WI38 (cell line): ENCODE measurements around the gene PTK6.

Source experiments
- H3K4me3 ChIP-seq: 2 replicates; pipeline ENCODE4 v1.5.1; 2011; ENCODE audit warnings: low read depth, mild to moderate bottlenecking, control low read depth, low read length
- CTCF ChIP-seq: IDR thresholded peaks from 2 replicates; pipeline ENCODE4 v1.5.1; 2012; ENCODE audit warnings: low read depth, mild to moderate bottlenecking, control low read depth, low read length

PTK6 gene

GRCh38 chr20:63553251-63553932 lies 16.2 kb upstream of the PTK6 start:
- peak overlapping the region; percentile 66 for H3K4me3 ChIP-seq
- no peak for TF ChIP-seq CTCF

GRCh38 chr20:63552481-63553249 lies 15.5 kb upstream of the PTK6 start:
- TF ChIP-seq CTCF = no peak
- H3K4me3 ChIP-seq = no peak overlapping the region

GRCh38 chr20:63551068-63551467 lies 13.9 kb upstream of the PTK6 start:
- H3K4me3 ChIP-seq = no peak overlapping the region
- TF ChIP-seq CTCF = no peak

- no peak for TF ChIP-seq CTCF
- no peak overlapping the region for H3K4me3 ChIP-seq
Measured at GRCh38 chr20:63549679-63550282, 12.6 kb upstream of the PTK6 start.

- no peak for TF ChIP-seq CTCF
Measured at GRCh38 chr20:63549019-63549418, 11.8 kb upstream of the PTK6 start.

GRCh38 chr20:63548542-63548941 lies 11.4 kb upstream of the PTK6 start:
- H3K4me3 ChIP-seq = no peak overlapping the region
- TF ChIP-seq CTCF = no peak

More at GRCh38 chr20:63549019-63549418, 11.8 kb upstream of the PTK6 start:
- H3K4me3 ChIP-seq = no peak overlapping the region
